ENCODE data around the gene TBRG4.

Gene TBRG4

GRCh38 chr7:45070254-45070642 lies 41.2 kb downstream of the TBRG4 start:
- no peaks in the 10 kb centered on the region for H3K9me2 ChIP-seq (replicated peaks; ENCODE audit: low read depth, low read length)
- H3K9me3 ChIP-seq (ENCODE audit: insufficient read depth, low read depth, low read length): no peaks in the 10 kb centered on the region
- no peak overlapping the region for H3K9ac ChIP-seq (ENCODE audit: low read depth, low read length, poor library complexity, severe bottlenecking)
- H3F3A ChIP-seq (ENCODE audit: low read depth): no peaks in the 10 kb centered on the region
- no peak overlapping the region for H3K4me2 ChIP-seq (ENCODE audit: low read depth, low read length, poor library complexity, severe bottlenecking)
- H3K4me1 ChIP-seq (ENCODE audit: insufficient read depth, low read length, poor library complexity, severe bottlenecking): no peaks in the 10 kb centered on the region
- peaks cover 93% of the 10 kb centered on the region; the same call in 1 of the 2 replicates for H3K36me3 ChIP-seq (ENCODE audit: insufficient read depth, low read length)
- H3K79me2 ChIP-seq (ENCODE audit: insufficient read depth, low read length): peaks cover 42% of the 10 kb centered on the region
- H2AFZ ChIP-seq (ENCODE audit: low read length): no peak overlapping the region
- H3K27me3 ChIP-seq (ENCODE audit: insufficient read depth, low read length, poor library complexity, severe bottlenecking): no peaks in the 10 kb centered on the region
- H4K20me1 ChIP-seq (ENCODE audit: insufficient read depth, low read length, poor library complexity, severe bottlenecking): peaks cover 30% of the 10 kb centered on the region
- H3K4me3 ChIP-seq (ENCODE audit: low read length, poor library complexity, severe bottlenecking): no peak overlapping the region
- TF ChIP-seq EZH2phosphoT487 (IDR thresholded peaks at IDR 0.05; ENCODE audit: borderline replicate concordance) (no peak), CTCF (conservative IDR thresholded peaks at IDR 0.05; ENCODE audit: low read length) (no peak)

DNA sequence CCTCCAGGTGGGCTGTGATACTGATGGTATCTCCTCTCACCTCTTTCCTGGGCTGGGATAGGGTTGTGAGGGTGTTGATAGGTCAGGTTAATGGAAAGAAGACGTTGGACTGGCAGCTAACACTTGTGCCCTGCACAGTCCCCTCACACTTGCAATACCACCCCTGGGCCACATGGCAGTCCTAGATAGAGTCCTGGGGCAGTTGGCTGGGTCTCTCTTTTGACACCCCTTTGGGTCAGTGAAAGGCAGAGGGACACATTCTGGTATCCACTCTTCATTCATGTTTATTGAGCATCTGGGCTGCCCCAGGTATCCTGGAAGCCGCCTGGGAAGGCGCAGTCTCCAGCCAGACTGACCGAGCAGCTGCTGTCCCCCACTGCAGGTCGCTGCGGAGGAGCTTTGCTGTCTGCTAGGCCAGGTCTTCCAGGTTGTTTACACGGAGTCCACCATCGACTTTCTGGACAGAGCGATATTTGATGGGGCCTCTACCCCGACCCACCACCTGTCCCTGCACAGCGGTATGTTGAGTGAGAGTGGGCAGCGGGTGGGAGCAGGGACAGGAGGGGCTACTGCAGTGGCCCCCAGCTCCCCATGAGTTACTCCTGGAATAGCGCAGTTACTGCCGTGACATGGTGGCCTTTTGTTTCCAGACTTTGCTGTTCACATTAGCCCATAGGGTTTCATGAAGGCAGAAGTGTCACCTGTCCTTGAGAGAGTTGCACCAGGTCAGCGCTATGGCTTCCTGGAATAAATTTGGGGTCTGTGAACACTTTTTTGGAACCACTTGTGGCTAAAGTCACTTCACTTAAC lies 41.8 kb downstream of the TBRG4 start:
- Histone ChIP-seq H3K4me1 (ENCODE audit: insufficient read depth, low read length, poor library complexity, severe bottlenecking) (no peaks in the 10 kb centered on the region), H3K9me2 (replicated peaks; ENCODE audit: low read depth, low read length) (no peaks in the 10 kb centered on the region), H4K20me1 (ENCODE audit: insufficient read depth, low read length, poor library complexity, severe bottlenecking) (peaks cover 34% of the 10 kb centered on the region), H3K4me3 (ENCODE audit: low read length, poor library complexity, severe bottlenecking) (no peak overlapping the region), H3F3A (ENCODE audit: low read depth) (no peaks in the 10 kb centered on the region), H3K9ac (ENCODE audit: low read depth, low read length, poor library complexity, severe bottlenecking) (no peak overlapping the region), H3K36me3 (ENCODE audit: insufficient read depth, low read length) (peaks cover 93% of the 10 kb centered on the region; the same call in 1 of the 2 replicates), H3K79me2 (ENCODE audit: insufficient read depth, low read length) (peaks cover 47% of the 10 kb centered on the region), H2AFZ (ENCODE audit: low read length) (no peak overlapping the region), H3K4me2 (ENCODE audit: low read depth, low read length, poor library complexity, severe bottlenecking) (no peak overlapping the region), H3K9me3 (ENCODE audit: insufficient read depth, low read depth, low read length) (no peaks in the 10 kb centered on the region), H3K27me3 (ENCODE audit: insufficient read depth, low read length, poor library complexity, severe bottlenecking) (no peaks in the 10 kb centered on the region)
- TF ChIP-seq CTCF (conservative IDR thresholded peaks at IDR 0.05; ENCODE audit: low read length): no peak; the same call in 1 of the 2 replicates
- no peak for TF ChIP-seq EZH2phosphoT487 (IDR thresholded peaks at IDR 0.05; ENCODE audit: borderline replicate concordance)

DNA sequence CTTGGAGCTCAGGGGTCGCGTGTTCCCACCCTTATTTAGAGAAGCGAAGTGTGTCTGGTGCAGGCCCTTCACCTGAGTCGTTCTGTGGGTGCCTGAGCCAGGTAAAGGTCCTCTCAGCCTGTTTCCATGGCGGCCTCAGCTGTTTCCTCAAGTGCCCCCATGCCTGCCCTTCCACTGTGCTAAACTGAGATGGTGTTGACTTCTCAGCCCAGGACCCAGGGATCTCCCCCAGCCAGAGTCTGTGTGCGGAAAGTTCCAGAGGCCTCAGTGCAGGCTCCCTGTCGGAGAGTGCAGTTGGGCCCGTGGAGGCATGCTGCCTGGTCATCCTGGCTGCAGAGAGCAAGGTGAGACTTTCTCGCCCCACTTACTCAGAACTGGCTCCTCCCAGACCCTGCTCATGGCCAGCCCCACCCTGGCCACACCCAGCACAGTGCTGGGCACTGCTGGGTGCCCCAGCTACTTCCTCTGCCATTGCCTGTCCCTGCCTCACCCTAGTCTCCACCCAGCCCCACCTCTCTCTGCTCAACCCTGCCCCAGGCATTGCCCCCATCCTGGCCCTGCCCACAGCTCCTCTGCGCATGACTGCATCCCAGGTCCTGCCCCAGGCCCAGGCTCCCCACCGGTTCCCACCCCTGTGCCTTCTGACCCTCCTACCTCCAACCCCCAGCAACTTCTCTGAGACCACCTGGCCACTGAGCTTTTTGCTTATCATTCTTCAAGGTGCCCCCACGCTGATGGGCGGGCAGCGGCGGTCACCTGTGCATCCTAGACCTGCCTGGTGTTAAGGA lies 43.1 kb downstream of the TBRG4 start:
- H4K20me1 ChIP-seq (ENCODE audit: insufficient read depth, low read length, poor library complexity, severe bottlenecking): peaks cover 47% of the 10 kb centered on the region
- H3K9me2 ChIP-seq (replicated peaks; ENCODE audit: low read depth, low read length): no peaks in the 10 kb centered on the region
- no peak overlapping the region for H3K4me3 ChIP-seq (ENCODE audit: low read length, poor library complexity, severe bottlenecking)
- no peaks in the 10 kb centered on the region for H3K9me3 ChIP-seq (ENCODE audit: insufficient read depth, low read depth, low read length)
- peaks cover 59% of the 10 kb centered on the region for H3K79me2 ChIP-seq (ENCODE audit: insufficient read depth, low read length)
- no peaks in the 10 kb centered on the region for H3K4me1 ChIP-seq (ENCODE audit: insufficient read depth, low read length, poor library complexity, severe bottlenecking)
- TF ChIP-seq CTCF (conservative IDR thresholded peaks at IDR 0.05; ENCODE audit: low read length) (no peak), EZH2phosphoT487 (IDR thresholded peaks at IDR 0.05; ENCODE audit: borderline replicate concordance) (no peak)
- H3K36me3 ChIP-seq (ENCODE audit: insufficient read depth, low read length): peaks cover 93% of the 10 kb centered on the region
- H3K4me2 ChIP-seq (ENCODE audit: low read depth, low read length, poor library complexity, severe bottlenecking): no peak overlapping the region
- no peaks in the 10 kb centered on the region for H3F3A ChIP-seq (ENCODE audit: low read depth)
- H3K9ac ChIP-seq (ENCODE audit: low read depth, low read length, poor library complexity, severe bottlenecking): no peak overlapping the region
- H3K27me3 ChIP-seq (ENCODE audit: insufficient read depth, low read length, poor library complexity, severe bottlenecking): no peaks in the 10 kb centered on the region
- no peak overlapping the region for H2AFZ ChIP-seq (ENCODE audit: low read length)

All from Loucy (cell line).